Measurements from ENCODE around the gene TRIM46. TPM values are rescaled to one million over a fixed set of nuclear protein-coding genes. Genes with fewer than 3 reads are reported as not detected.

TRIM46 gene
- total and polyA plus RNA-seq, 7 experiments from 2014 or later = 0.69 to 21.9 (median 4.0) TPM

DNA sequence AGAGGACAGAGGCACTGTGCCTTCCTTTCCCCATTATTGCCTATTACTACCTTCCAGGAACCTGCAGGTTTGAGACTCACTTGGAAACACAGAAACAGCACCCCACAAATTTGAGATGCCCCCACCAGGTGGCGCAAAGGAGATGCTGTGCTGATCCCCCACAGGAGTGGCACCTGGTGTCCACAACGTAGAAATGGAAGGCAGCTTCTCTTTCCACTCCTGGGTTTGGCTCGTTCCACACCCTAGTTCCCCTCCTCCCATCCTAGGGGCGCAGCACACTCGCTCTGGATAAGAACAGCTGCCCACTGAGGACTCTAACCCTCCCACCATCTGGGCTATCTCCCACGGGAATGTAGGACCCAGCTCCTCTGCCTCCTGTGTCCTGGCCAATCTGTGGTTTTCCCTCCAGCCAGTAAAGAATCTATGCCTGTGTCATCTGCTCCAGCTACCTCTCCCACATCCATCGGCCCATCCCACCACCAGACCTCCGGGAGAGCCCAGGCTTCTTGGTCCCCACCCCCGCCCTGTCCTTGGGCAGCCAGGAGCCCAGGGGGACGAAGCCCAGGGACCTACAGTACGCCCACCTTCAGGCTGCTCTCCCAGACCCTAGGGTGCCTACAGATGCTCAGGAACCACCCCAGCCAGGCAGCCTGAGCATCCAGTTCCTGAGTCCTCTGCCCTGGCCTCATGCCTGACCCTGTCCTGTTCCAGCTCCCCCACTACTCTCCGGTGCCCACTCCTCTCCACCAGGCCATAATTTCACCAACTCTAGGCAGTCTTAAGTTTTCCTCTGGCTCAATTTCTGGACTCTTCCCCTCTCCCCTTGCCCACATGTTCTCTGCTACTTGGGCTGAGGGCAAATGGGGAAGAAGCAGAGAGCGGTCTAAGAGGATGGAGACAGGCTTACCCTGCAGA, 33.5 kb downstream of the TRIM46 start:
- Mint-ChIP-seq H3K4me1 (peaks cover 19 to 30% (median 27%) of the 10 kb centered on the region in 7 donors), H3K36me3 (peaks cover 0 to 4% (median 0%) of the 10 kb centered on the region in 5 donors), H3K27me3 (no peaks in the 10 kb centered on the region), H3K27ac (peak overlapping the region; percentile 81 to 96 (median 92)), H3K4me3 (peak overlapping the region; percentile 26 to 80 (median 65)), H3K9me3 (peaks cover 0 to 1% (median 0%) of the 10 kb centered on the region in 11 donors)
- H3K9me3 ChIP-seq (ENCODE audit: control insufficient read depth in 2 of 3, low read length in 3 of 3) = no peaks in the 10 kb centered on the region
- intact Hi-C loops (cut with micrococcal nuclease) = loop anchor here (1.0 to 5.0 kb wide), 7 partner anchors 19 to 392 kb away; partner anchors contain the start of gene ENTREP3 (in 1 of the 2)
- ATAC-seq (peak; percentile 49), DNase-seq (peak; percentile 81 to 92 (median 88))
- ChIA-PET POLR2A (interaction anchor here (0.6 to 5.3 kb wide), 12 partner anchors 11 to 66 kb away, joined by 3 to 63 read pairs (median 4); partner anchors contain the start of gene CLK2), CTCF (interaction anchor here (0.7 to 7.4 kb wide), 15 partner anchors 9 to 386 kb away, joined by 3 to 86 read pairs (median 5); partner anchors contain the start of gene KRTCAP2)
- H3K4me1 ChIP-seq (ENCODE audit: control insufficient read depth in 2 of 2, insufficient read depth in 2 of 2, low read length in 2 of 2) = peaks cover 20 to 21% of the 10 kb centered on the region in 2 donors
- peaks cover 0 to 18% (median 0%) of the 10 kb centered on the region in 3 experiments for H3K36me3 ChIP-seq (ENCODE audit: control insufficient read depth in 2 of 3, insufficient read depth in 3 of 3, low read length in 3 of 3)
- no peak overlapping the region for H3K4me3 ChIP-seq (ENCODE audit: low read length)
- H3K27ac ChIP-seq (ENCODE audit: low read depth, low read length) = peak overlapping the region; percentile 100
- no peaks in the 10 kb centered on the region for H3K27me3 ChIP-seq (ENCODE audit: control insufficient read depth in 2 of 2, insufficient read depth in 2 of 2, low read length in 2 of 2)

DNA sequence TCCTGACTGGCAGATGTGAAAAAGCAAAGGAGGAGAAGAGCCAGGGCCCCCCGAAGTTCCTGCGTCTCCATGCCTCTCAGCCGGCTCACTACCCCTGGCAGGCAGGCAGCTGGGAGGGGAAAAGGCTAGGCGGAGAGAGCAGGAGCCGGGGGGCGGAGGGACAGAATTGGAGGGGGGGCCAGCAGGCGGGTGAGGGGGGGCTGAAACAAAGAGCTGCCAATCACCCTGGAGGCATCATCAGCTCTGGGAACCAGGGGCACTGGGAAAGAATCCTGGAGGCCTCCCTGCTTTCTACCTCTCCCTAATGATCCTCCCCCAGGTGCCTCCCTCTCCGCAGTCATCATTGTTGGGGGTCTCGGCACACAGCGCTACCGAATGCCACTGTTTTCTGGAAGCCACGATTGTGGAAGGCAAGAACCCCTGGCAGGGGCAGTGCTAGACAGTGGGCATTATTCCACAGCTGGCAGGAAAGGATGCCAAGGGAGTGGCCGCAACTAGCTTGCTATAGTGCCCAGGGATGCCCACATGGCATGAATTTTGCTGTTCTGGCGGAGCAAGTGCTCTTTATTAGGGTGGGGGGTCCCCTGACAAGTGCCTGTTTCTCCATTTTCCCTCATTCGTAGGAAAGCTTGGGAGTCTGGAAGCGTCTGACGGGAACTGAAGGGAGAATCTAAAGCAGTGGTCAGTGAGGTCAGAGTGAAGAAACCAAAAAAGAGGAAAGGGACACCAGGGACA, 34.3 kb downstream of the TRIM46 start, which contains the start of gene THBS3:
Gene THBS3, minus strand, starts transcription at position 92 of the 735 bp plus-strand sequence. Its CDS starts 21 bp downstream, at position 71.
- ATAC-seq = no peak

DNA sequence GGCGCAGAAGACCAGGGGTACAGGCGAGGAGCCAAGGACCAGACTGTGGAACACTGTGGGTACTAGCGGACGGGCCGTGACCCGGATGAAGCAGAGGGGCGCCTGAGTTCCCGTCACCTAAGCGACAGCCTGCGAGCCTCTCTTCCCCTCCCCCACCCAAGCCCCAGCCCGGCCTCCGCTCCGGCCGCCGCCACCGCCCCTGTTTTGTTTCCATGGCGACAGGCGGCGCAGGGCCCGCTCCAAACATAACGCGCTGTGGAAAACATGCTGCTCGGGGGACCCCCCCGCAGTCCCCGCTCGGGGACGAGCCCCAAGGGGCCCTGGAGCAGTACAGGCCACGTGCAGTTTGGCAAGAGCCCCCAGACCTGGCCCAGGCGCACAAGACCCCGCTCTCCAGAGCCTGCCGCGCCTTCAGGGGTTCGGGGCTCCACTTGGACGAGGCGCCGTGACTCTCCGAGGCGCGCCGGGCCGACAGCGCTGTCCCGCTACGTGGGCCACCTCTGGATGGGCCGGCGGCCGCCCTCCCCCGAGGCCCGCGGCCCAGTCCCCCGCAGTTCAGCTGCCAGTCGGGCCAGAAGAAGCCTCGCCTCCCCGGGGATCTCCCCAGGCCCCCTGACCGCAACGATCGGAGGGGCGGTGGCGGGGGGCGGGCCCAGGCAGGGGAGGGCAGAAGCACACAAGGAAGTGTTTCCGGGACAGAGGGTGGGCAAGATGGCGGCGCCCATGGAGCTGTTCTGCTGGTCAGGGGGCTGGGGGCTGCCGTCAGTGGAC, 35.1 kb downstream of the TRIM46 start, which contains the start of gene MTX1:
Gene MTX1, plus strand, starts transcription at position 155 of the 771 bp plus-strand sequence. Its CDS starts 110 bp downstream, at position 265.
- H3K9me3 Mint-ChIP-seq = peaks cover 0 to 1% (median 0%) of the 10 kb centered on the region in 11 donors
- intact Hi-C loops (cut with micrococcal nuclease) = loop anchor here (1.0 to 5.0 kb wide), 8 partner anchors 11 to 65 kb away; partner anchors contain the start of genes CLK2 (in 1 of the 2), ENTREP3 (in 1 of the 2), KRTCAP2 (in 1 of the 2) and TRIM46 (in 1 of the 2)
- ATAC-seq = peak; percentile 89

More for the DNA sequence above, 34.3 kb downstream of the TRIM46 start, which contains the start of gene THBS3:
- H3K4me1 ChIP-seq (ENCODE audit: control insufficient read depth in 2 of 2, insufficient read depth in 2 of 2, low read length in 2 of 2) = peaks cover 20 to 21% of the 10 kb centered on the region in 2 donors
- Mint-ChIP-seq H3K4me3 (peak within 1 kb of the TSS; percentile 81 to 92 (median 88)), H3K27me3 (no peaks in the 10 kb centered on the region), H3K36me3 (peaks cover 0 to 4% (median 0%) of the 10 kb centered on the region in 5 donors), H3K4me1 (peaks cover 19 to 30% (median 27%) of the 10 kb centered on the region in 7 donors), H3K27ac (peak within 1 kb of the TSS; percentile 92 to 99 (median 96)), H3K9me3 (peaks cover 0 to 1% (median 0%) of the 10 kb centered on the region in 11 donors)
- no peaks in the 10 kb centered on the region for H3K9me3 ChIP-seq (ENCODE audit: control insufficient read depth in 2 of 3, low read length in 3 of 3)
- peak in 1 of 9 donors; percentile 9 for DNase-seq
- H3K27ac ChIP-seq (ENCODE audit: low read depth, low read length) = peak within 1 kb of the TSS; percentile 100
- H3K36me3 ChIP-seq (ENCODE audit: control insufficient read depth in 2 of 3, insufficient read depth in 3 of 3, low read length in 3 of 3) = peaks cover 0 to 19% (median 0%) of the 10 kb centered on the region in 3 experiments
- POLR2A ChIA-PET = interaction anchor here (0.8 to 5.3 kb wide), 11 partner anchors 11 to 66 kb away, joined by 3 to 63 read pairs (median 5); partner anchors contain the start of gene CLK2
- CTCF ChIA-PET = interaction anchor here (0.6 to 7.4 kb wide), 17 partner anchors 8 to 1423 kb away, joined by 3 to 86 read pairs (median 5); partner anchors contain the start of gene KRTCAP2
- no peaks in the 10 kb centered on the region for H3K27me3 ChIP-seq (ENCODE audit: control insufficient read depth in 2 of 2, insufficient read depth in 2 of 2, low read length in 2 of 2)
- peak within 1 kb of the TSS; percentile 100 for H3K4me3 ChIP-seq (ENCODE audit: low read length)
- intact Hi-C loops (cut with micrococcal nuclease) = loop anchor here (1.0 to 5.0 kb wide), 10 partner anchors 13 to 391 kb away; partner anchors contain the start of genes CLK2 (in 1 of the 2) and ENTREP3 (in 1 of the 2)

DNA sequence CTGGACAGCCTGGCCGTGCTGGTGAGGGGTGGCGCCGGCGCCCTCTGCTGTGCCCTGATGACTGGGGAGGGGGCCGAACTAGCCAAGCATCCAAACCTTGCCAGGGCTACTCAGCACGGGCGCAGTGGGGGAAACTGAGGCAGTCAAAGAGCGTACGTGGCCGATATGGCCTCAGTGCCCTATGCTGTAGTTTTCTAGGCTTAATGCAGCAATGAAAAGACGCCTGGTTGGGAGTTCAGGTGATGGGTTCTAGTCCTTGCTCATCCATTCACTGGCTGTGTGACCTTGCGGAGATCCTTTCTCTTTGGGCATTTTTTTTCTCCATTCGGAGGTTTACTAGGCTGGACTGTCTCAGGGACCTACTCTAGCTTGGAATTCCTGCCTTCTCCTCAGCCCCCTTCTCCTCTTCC, 35.7 kb downstream of the TRIM46 start:
- Histone ChIP-seq H3K27ac (ENCODE audit: low read depth, low read length) (peak overlapping the region; percentile 100), H3K36me3 (ENCODE audit: control insufficient read depth in 2 of 3, insufficient read depth in 3 of 3, low read length in 3 of 3) (peaks cover 0 to 19% (median 0%) of the 10 kb centered on the region in 3 experiments), H3K27me3 (ENCODE audit: control insufficient read depth in 2 of 2, insufficient read depth in 2 of 2, low read length in 2 of 2) (no peaks in the 10 kb centered on the region), H3K4me1 (ENCODE audit: control insufficient read depth in 2 of 2, insufficient read depth in 2 of 2, low read length in 2 of 2) (peaks cover 20 to 21% of the 10 kb centered on the region in 2 donors), H3K4me3 (ENCODE audit: low read length) (peak overlapping the region; percentile 100), H3K9me3 (ENCODE audit: control insufficient read depth in 2 of 3, low read length in 3 of 3) (no peaks in the 10 kb centered on the region)
- Mint-ChIP-seq H3K4me1 (peaks cover 19 to 30% (median 24%) of the 10 kb centered on the region in 7 donors), H3K4me3 (peak overlapping the region; percentile 81 to 92 (median 88)), H3K9me3 (peaks cover 0 to 1% (median 0%) of the 10 kb centered on the region in 11 donors), H3K27ac (peak overlapping the region; percentile 85 to 98 (median 93)), H3K27me3 (no peaks in the 10 kb centered on the region), H3K36me3 (peaks cover 0 to 4% (median 0%) of the 10 kb centered on the region in 5 donors)
- ATAC-seq (no peak), DNase-seq (no peak)
- intact Hi-C loops (cut with micrococcal nuclease) = loop anchor here (1.0 to 5.0 kb wide), 5 partner anchors 10 to 48 kb away; partner anchors contain the start of genes ENTREP3 (in 1 of the 2), KRTCAP2 (in 1 of the 2) and TRIM46 (in 1 of the 2)
- CTCF ChIA-PET = interaction anchor here (1.0 to 7.4 kb wide), 3 partner anchors 16 to 41 kb away, joined by 3 to 86 read pairs (median 4); no protein-coding TSS in a partner anchor
- POLR2A ChIA-PET = interaction anchor here (0.7 to 5.3 kb wide), 8 partner anchors 10 to 996 kb away, joined by 3 to 63 read pairs (median 4); no protein-coding TSS in a partner anchor

More for the DNA sequence above, 35.1 kb downstream of the TRIM46 start, which contains the start of gene MTX1:
- Histone ChIP-seq H3K36me3 (ENCODE audit: control insufficient read depth in 2 of 3, insufficient read depth in 3 of 3, low read length in 3 of 3) (peaks cover 0 to 19% (median 0%) of the 10 kb centered on the region in 3 experiments), H3K9me3 (ENCODE audit: control insufficient read depth in 2 of 3, low read length in 3 of 3) (no peaks in the 10 kb centered on the region), H3K4me3 (ENCODE audit: low read length) (peak within 1 kb of the TSS; percentile 100), H3K27me3 (ENCODE audit: control insufficient read depth in 2 of 2, insufficient read depth in 2 of 2, low read length in 2 of 2) (no peaks in the 10 kb centered on the region), H3K27ac (ENCODE audit: low read depth, low read length) (peak within 1 kb of the TSS; percentile 100), H3K4me1 (ENCODE audit: control insufficient read depth in 2 of 2, insufficient read depth in 2 of 2, low read length in 2 of 2) (peaks cover 20 to 21% of the 10 kb centered on the region in 2 donors)
- Mint-ChIP-seq H3K4me3 (peak within 1 kb of the TSS; percentile 81 to 92 (median 88)), H3K27me3 (no peaks in the 10 kb centered on the region), H3K4me1 (peaks cover 19 to 30% (median 24%) of the 10 kb centered on the region in 7 donors), H3K36me3 (peaks cover 0 to 4% (median 0%) of the 10 kb centered on the region in 5 donors), H3K27ac (peak within 1 kb of the TSS; percentile 92 to 99 (median 96))
- DNase-seq = peak; percentile 83 to 91 (median 88)
- ChIA-PET POLR2A (interaction anchor here (0.6 to 5.3 kb wide), 12 partner anchors 10 to 390 kb away, joined by 3 to 63 read pairs (median 5); no protein-coding TSS in a partner anchor), CTCF (interaction anchor here (0.6 to 7.4 kb wide), 9 partner anchors 15 to 1424 kb away, joined by 3 to 86 read pairs (median 4); partner anchors contain the start of gene KRTCAP2)

All from naive thymus-derived CD4-positive, alpha-beta T cell (primary cell).